ENCODE results near the gene TNFSF4.

The TNFSF4 gene

GRCh38 chr1:173210716-173211231, 3.6 kb upstream of the TNFSF4 start:
- DNase-seq (ENCODE audit: low read depth, low spot score): peak; percentile 17

- no peak for DNase-seq (ENCODE audit: low read depth, low spot score)
Measured at GRCh38 chr1:173210283-173210682, 3.2 kb upstream of the TNFSF4 start.

GRCh38 chr1:173208868-173209267, 1.7 kb upstream of the TNFSF4 start:
- DNase-seq (ENCODE audit: low read depth, low spot score): no peak

GRCh38 chr1:173208146-173208545, 1.0 kb upstream of the TNFSF4 start:
- DNase-seq (ENCODE audit: low read depth, low spot score): no peak

GRCh38 chr1:173205146-173206051, 1.7 kb downstream of the TNFSF4 start:
- no peak for DNase-seq (ENCODE audit: low read depth, low spot score)

GRCh38 chr1:173204693-173205092, 2.4 kb downstream of the TNFSF4 start:
- no peak for DNase-seq (ENCODE audit: low read depth, low spot score)

GRCh38 chr1:173202424-173203145, 4.5 kb downstream of the TNFSF4 start:
- DNase-seq (ENCODE audit: low read depth, low spot score): no peak

GRCh38 chr1:173201969-173202368, 5.2 kb downstream of the TNFSF4 start:
- no peak for DNase-seq (ENCODE audit: low read depth, low spot score)

GRCh38 chr1:173195596-173196088, 11.5 kb downstream of the TNFSF4 start:
- DNase-seq (ENCODE audit: low read depth, low spot score): no peak

GRCh38 chr1:173193639-173194038, 13.5 kb downstream of the TNFSF4 start:
- no peak for DNase-seq (ENCODE audit: low read depth, low spot score)

GRCh38 chr1:173191011-173191705, 16.0 kb downstream of the TNFSF4 start:
- no peak for DNase-seq (ENCODE audit: low read depth, low spot score)

- DNase-seq (ENCODE audit: low read depth, low spot score): no peak
Measured at GRCh38 chr1:173190101-173190936, 16.8 kb downstream of the TNFSF4 start.

- no peak for DNase-seq (ENCODE audit: low read depth, low spot score)
Measured at GRCh38 chr1:173187671-173188237, 19.4 kb downstream of the TNFSF4 start.

GRCh38 chr1:173181791-173182190, 25.3 kb downstream of the TNFSF4 start:
- DNase-seq (ENCODE audit: low read depth, low spot score): no peak

GRCh38 chr1:173176246-173176645, 30.9 kb downstream of the TNFSF4 start:
- DNase-seq (ENCODE audit: low read depth, low spot score): no peak

- DNase-seq (ENCODE audit: low read depth, low spot score): no peak
Measured at GRCh38 chr1:173175514-173176145, 31.5 kb downstream of the TNFSF4 start.

GRCh38 chr1:173173388-173173787, 33.7 kb downstream of the TNFSF4 start:
- no peak for DNase-seq (ENCODE audit: low read depth, low spot score)

GRCh38 chr1:173171152-173171551, 36.0 kb downstream of the TNFSF4 start:
- no peak for DNase-seq (ENCODE audit: low read depth, low spot score)

GRCh38 chr1:173168941-173169340, 38.2 kb downstream of the TNFSF4 start:
- no peak for DNase-seq (ENCODE audit: low read depth, low spot score)

GRCh38 chr1:173164686-173165085, 42.4 kb downstream of the TNFSF4 start:
- peak; percentile 3 for DNase-seq (ENCODE audit: low read depth, low spot score)
